Measurements from ENCODE around the gene UQCRQ.

UQCRQ gene

DNA sequence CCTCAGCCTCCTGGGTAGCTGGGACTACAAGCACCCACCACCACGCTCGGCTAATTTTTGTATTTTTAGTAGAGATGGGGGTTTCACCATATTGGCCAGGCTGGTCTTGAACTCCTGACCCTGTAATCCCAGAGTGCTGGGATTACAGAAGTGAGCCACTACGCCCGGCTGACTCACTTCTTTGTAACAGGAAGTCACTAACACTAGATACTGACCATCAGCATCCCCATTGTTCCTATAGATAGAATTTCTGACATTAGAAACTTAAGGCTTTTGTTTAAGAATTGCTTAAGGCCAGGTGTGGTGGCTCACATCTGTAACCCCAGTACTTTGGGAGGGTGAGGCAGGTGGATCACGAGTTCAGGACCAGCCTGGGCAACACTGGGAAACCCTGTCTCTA is 49.2 kb downstream of the UQCRQ start:
- DNase-seq (ENCODE audit: low spot score) = no peak

- no peak for DNase-seq (ENCODE audit: low spot score)
Measured at GRCh38 chr5:132916086-132916485, 49.6 kb downstream of the UQCRQ start.
